GM06990 (cell line): ENCODE measurements around the gene SLC22A31.

Experiments
- DNase-seq: peaks from one replicate; pipeline ENCODE4 v3.0.0-alpha.2; 2011; ENCODE audit not compliant: insufficient read length; ENCODE audit errors: extremely low read depth
- H3K27me3 ChIP-seq: replicated peaks from 2 replicates; pipeline ENCODE4 v1.6.0; 2011; ENCODE audit warnings: low read length; ENCODE audit not compliant: control insufficient read depth, insufficient read depth
- H3K36me3 ChIP-seq: 2 replicates; pipeline ENCODE4 v1.5.1; 2011; ENCODE audit warnings: low read length; ENCODE audit not compliant: control insufficient read depth, insufficient read depth
- H3K4me3 ChIP-seq: replicated peaks from 2 replicates; pipeline ENCODE4 v1.5.1; 2011; ENCODE audit warnings: low read depth, mild to moderate bottlenecking, control low read depth, low read length
- TF ChIP-seq, protein P1 (sequence below): IDR thresholded peaks from 2 replicates; pipeline ENCODE4 v1.5.1; 2011; ENCODE audit warnings: low read length, control low read depth, mild to moderate bottlenecking, inconsistent platforms; ENCODE audit not compliant: insufficient read depth, poor library complexity, severe bottlenecking

The SLC22A31 gene

DNA sequence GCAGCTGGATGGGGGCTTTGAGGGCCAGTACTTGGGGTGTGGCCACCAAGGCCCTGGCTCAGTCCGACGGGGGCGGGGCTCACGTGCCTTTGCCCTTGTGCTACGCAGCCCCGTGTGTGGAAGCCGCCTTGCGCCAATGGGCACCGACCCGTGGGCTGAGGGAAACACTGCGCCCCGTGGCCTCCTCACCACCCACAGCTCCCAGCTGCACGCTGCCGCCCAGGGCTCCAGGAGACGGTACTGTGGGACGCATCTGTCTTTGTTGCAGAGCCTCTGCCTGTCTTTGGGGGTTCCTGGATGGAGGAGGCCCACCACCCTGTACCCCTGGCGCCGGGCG, 21.2 kb downstream of the SLC22A31 start:
- Histone ChIP-seq H3K36me3 (no peaks in the 10 kb centered on the region), H3K4me3 (no peak overlapping the region), H3K27me3 (no peaks in the 10 kb centered on the region)
- no peak for DNase-seq
- TF ChIP-seq, protein P1, sequence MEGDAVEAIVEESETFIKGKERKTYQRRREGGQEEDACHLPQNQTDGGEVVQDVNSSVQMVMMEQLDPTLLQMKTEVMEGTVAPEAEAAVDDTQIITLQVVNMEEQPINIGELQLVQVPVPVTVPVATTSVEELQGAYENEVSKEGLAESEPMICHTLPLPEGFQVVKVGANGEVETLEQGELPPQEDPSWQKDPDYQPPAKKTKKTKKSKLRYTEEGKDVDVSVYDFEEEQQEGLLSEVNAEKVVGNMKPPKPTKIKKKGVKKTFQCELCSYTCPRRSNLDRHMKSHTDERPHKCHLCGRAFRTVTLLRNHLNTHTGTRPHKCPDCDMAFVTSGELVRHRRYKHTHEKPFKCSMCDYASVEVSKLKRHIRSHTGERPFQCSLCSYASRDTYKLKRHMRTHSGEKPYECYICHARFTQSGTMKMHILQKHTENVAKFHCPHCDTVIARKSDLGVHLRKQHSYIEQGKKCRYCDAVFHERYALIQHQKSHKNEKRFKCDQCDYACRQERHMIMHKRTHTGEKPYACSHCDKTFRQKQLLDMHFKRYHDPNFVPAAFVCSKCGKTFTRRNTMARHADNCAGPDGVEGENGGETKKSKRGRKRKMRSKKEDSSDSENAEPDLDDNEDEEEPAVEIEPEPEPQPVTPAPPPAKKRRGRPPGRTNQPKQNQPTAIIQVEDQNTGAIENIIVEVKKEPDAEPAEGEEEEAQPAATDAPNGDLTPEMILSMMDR, result no peak

DNA sequence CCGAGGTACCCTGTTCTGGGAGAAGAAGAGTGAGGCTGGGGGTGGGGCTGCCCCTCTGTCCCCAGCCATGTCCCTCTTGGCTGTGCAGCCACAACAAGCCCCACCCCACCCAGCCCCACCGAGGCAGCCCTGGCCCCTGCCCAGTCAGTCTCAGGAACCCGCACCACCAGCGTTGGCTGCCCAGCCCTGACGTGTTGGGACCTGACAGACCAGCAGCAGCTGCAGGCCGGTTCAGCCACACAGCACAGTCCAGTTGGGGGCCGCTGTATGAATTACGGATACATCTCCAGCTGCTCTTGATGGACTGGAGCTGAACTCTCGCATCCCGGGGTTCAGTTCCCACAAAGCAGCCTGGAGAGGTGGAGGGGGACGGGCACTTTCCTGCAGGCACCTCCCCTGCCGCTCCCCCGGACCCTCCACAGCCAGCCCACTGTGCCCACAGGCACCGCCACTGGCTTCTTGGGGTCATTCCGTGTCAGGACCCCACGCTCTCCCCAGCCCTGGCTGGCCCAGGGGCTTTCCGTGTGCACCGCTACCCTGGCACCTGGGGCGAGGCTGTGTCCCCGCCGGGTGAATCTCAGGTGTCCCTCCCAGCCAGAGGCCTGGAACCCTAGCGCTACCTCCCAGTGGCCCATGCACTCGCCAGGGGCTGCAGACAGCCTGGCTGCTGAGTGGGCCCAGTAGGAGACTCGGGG, 21.7 kb downstream of the SLC22A31 start:
- TF ChIP-seq, protein P1, result no peak
- H3K4me3 ChIP-seq, result no peak overlapping the region

DNA sequence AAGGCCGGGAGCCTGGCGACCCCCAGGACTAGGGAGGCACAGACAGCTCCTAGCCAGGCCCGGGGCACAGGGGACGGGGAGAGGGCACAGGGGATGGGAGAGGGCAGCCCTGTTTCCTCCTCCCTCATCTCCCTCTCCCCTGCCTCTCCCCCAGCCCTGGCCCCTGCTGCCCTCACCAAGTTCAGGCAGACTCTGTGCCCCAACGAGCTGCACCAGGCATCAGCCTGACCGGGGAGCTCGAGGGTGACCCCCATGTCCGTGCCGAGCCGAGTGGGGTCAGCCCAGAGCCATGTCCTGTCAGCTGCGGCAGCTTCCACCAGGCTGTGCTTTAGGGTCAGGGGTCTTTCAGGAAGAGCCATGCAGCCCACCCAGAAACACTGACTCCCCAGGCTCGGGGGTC, 22.8 kb downstream of the SLC22A31 start:
- H3K4me3 ChIP-seq, result no peak overlapping the region
- TF ChIP-seq, protein P1, result no peak
- no peaks in the 10 kb centered on the region for H3K36me3 ChIP-seq
- no peaks in the 10 kb centered on the region for H3K27me3 ChIP-seq
- DNase-seq, result no peak

More for the DNA sequence above, 21.7 kb downstream of the SLC22A31 start:
- no peak for DNase-seq
- no peaks in the 10 kb centered on the region for H3K27me3 ChIP-seq
- no peaks in the 10 kb centered on the region for H3K36me3 ChIP-seq

DNA sequence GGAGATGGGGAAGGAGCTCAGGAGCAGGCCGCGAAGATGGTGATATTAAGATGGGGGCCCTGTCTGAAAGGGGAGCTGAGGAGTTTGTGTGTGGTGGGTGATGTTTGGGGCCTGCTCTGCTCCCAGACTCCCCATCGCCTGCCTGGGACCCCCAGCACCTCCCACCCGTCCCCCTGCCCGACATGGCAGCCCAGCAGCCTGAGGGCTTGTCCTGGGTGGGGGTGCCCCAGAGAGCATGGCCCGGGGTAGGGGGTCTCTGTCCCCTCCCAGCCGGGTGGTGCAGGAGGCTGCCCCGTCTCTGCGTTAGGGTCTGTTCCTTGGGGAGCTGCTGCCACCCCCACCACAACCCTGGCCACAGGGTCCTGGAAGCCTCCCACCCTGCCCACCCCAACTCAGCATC, 23.6 kb downstream of the SLC22A31 start:
- no peaks in the 10 kb centered on the region for H3K27me3 ChIP-seq
- TF ChIP-seq, protein P1, result no peak
- no peaks in the 10 kb centered on the region for H3K36me3 ChIP-seq
- no peak for DNase-seq
- H3K4me3 ChIP-seq, result no peak overlapping the region

DNA sequence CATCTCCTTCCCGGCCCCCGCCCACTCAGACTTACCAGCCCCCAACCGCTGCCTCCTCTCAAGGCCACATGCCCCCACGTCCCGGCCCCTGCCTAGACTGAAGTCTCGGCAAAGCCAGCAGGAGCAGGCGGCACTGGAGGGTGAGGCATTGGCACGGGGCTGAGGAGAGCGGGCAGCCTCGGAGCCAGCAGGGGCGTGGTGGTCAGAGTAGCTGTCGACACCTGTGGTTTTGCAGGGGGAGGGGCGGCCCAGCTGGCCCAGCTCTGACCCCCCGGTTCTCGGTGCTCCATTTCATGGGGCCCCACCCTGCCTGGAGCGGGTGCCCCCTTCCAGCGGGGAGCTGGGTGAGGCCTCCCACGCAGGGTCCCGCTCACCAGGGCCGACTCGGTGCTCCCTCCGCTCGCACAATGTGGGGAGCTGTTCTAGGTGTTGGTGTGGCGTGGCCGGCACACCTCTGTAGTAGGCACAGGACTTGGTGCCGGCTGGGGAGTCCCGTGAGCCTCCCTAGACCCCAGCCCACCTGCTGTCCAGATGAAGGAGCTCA, 24.1 kb downstream of the SLC22A31 start:
- no peak for DNase-seq
- Histone ChIP-seq H3K27me3 (no peaks in the 10 kb centered on the region), H3K36me3 (no peaks in the 10 kb centered on the region), H3K4me3 (no peak overlapping the region)
- TF ChIP-seq, protein P1, result no peak
